GM18951 (cell line): Measurements from ENCODE around the gene PSD2.

ENCODE experiments used
- POLR2A ChIP-seq: IDR thresholded peaks from 4 replicates; pipeline ENCODE4 v1.6.1; 2011; ENCODE audit warnings: mild to moderate bottlenecking; ENCODE audit not compliant: insufficient read length, insufficient read depth; ENCODE audit errors: extremely low read depth
- in situ Hi-C: fragments of 300-500 bp; cut with MboI; formaldehyde crosslinking; loops from one replicate; pipeline ENCODE4 v1.12.0; 2022; ENCODE audit warnings: low sequenced_read_pairs, mixed read lengths, inconsistent platforms; ENCODE audit not compliant: unreplicated experiment

The PSD2 gene

DNA sequence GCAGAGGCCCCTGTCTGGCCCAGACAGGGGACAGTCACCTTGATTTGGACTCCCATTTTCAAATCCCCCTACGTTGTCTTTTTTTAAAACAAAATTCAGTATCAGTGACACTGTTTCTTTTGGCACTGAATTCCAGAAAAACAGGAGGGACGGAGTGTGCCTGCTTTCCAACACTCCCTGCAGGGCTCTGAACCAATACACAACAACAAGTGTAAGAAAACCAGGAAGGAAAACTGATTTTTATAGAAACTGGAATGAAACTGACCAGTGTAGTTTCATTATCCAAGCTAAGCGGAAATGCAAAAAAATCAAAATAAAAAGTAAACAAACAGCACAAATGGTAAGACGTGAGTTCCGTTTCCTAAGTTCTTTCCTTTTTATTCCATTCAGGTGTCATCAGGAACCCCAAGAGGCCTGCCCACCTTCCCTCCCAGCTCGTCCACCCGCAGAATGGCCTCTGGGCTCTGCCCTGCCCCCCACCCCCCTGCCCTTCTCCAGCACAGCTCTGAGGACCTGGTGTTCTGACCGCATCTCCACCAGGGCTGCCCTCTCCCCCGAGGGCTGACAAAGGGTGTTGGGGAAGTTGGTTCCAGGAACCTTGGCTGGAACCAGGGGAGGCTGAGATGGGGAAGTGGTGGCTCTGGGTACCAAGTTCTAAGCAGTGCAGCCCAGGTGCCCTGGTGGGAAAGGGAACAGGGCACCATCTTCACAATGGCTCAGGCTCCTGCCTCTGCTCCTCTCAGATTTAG, 73.6 kb downstream of the PSD2 start:
- TF ChIP-seq POLR2A, result no peak
- in situ Hi-C loops, result no loop called here

DNA sequence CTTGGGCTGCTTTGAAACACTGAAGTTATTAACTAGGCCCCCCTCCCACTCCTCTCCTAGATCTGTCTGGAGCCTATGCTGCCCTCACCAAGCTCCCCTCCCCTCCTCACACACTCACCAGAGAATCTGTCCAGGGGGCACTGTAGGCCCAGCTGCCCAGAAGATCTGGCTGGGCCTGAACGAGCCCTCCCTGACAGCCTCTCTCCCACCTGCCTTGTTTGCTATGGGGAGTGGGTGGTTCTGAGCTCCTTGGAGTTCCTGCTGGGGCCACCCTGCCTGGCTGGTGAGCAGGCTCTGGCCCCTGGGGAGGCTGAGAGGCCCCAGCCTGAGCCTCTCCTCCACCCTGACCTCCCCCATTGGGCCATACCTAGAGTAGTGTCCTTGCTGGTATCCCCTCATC, 75.1 kb downstream of the PSD2 start:
- no peak for TF ChIP-seq POLR2A

DNA sequence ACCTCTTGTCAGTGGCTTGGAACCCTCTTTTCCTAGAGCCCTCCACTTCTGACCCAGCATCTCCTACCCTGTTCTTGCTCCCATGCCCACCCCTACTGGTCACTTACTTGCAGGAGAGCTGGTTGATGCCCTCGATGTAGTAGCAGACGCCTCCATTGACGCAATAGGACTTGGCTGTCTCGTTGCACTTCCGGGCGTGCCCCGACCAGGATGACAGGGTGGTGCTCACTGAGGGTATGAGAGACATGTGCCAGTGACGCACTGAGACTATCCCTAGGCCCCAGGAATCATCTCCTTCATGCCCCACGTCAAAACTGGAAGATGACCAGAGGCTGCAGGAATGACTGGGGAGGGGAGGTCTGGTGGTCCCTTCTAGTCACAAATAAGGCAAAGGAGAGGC, 76.0 kb downstream of the PSD2 start:
- in situ Hi-C loops, result no loop called here
- no peak for TF ChIP-seq POLR2A

More for the DNA sequence above, 75.1 kb downstream of the PSD2 start:
- in situ Hi-C loops, result no loop called here

DNA sequence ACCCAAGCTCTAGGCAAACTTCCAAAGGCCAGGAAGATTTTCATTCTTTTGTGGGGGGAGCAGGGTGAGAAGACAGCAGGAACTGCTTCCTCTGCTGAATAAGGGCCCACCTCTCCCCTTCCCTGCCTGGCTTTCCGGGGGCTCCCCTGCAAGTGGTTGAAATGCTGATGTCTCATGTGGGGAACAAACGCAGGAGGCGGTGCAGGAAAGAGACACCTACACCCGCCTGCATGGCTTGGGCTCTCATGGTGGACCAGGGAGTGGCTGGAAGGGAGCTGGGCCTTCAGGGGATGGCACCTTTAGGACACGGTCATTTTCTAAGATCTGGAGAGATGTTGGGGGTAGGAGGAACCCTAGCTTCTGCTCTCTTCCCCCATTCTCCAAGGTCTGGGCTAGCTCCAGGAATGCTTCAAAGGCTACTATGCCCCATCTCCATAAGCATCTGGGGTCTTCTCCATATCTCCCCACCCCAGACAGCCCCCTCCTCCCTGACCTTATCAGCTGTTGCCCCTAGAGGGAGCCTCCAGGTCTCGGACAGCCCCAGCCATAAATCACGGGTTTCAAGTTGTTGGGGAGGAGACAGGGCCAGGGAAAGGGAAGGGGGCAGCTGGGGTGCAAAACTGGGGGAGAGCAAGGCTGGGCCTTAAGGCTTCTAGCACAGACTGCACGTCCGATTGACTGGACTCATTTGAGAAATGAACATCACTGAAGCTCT, 76.6 kb downstream of the PSD2 start:
- TF ChIP-seq POLR2A, result no peak
- in situ Hi-C loops, result no loop called here

DNA sequence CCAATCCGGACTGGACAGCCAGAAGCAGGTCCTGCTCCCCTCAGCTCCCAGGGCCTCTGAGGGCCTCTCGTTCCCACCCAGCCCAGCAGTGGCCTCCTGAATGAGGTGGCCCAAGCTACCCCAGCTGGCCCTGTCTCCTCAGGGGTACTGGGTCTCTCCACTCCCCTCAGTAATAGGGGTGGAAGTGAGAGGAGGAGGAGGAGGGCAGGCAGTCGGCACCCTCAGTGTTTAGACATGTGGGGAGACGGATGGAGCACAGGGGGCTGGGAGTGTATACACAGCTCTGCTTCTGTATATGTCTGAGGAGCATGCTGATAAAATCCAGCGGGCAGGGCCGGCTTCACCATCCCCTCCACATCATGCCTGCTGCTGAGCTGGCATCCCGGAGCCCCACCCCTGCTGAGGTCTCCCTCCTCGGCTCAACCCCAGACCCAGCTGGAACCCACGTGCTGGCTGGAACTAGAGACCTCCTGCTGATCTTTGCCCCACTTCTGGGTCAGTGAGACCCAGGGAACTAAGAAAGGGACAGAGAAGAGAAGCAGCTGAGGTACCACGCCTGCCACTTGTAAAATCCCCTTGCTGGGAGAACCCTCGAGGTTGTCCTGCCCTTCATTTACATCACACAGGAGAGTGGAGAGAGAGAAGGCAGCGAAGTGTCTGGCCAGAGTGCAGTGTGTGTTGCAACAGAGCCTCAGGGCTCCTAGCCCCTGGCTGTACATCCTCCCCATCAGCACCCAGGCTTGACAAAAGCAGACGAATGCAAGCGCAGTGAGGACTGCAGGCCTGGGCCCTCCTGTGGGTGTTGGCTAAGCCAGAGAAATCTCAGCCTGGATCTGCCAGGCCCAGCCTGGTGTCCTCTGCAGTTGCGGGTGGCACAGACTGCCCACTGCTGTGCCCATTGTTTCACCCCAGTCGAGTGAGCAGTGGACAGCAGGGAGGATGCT, 77.5 kb downstream of the PSD2 start:
- TF ChIP-seq POLR2A, result no peak
- in situ Hi-C loops, result no loop called here

DNA sequence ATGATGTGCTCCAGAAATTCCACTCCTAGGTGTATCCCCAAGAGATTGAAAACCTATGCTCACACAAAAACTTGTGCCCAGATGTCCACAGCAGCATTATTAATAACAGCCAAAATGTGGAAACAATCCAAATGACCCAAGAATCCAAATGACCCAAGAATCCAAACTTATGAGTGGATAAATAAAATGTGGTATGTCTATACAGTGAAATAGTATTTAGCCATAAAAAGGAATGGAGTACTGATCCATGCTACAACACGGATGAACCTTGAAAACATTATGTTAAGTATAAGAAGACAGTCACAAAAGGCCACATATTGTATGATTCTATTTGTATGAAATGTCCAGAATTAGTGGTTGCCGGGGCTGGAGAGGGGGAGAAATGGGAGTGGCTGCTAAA, 80.3 kb downstream of the PSD2 start:
- in situ Hi-C loops, result no loop called here

DNA sequence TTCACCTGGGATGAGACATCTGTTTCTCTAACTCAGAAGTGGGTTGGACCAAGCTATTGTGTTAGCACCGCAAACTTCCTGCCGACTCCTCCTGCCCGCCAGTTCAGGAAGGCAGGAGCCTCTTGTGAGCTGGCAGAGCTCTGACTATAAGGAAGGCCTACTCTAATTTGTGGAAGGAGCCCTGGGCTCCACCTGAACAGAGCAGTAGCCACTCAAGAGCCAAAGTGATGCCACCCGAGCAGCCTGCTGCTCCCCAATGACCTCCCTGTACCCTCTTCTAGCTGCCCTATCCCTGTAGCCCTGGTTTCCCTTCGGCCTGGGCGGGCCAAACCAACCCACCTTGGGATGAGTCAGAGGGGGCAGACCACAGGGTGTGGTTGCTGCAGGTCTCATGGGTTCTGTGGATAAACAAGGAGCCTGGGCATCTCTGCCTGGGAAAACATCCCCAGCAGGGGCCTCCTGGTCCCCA, 81.6 kb downstream of the PSD2 start:
- in situ Hi-C loops, result no loop called here
- no peak for TF ChIP-seq POLR2A

More for the DNA sequence above, 80.3 kb downstream of the PSD2 start:
- no peak for TF ChIP-seq POLR2A

DNA sequence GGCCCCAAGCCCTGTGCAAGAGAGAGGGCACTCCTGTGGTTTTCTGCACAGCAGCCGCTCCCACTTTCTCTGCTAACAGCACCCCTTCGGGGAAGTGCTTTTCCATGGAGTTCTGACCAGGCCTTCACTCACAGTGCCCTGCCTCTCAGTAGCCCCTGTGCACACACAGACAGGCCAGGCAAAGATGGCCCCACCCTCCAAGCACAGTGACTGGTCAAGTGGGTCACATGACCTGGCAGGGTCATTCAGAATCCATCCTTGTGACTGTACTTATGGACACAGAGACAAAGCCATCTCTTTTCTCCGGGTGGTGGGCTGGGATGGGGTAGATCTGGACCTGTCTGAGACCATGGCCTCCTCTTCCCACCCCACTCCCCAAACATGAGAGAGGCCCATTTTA, 82.5 kb downstream of the PSD2 start:
- in situ Hi-C loops, result no loop called here
- no peak for TF ChIP-seq POLR2A

DNA sequence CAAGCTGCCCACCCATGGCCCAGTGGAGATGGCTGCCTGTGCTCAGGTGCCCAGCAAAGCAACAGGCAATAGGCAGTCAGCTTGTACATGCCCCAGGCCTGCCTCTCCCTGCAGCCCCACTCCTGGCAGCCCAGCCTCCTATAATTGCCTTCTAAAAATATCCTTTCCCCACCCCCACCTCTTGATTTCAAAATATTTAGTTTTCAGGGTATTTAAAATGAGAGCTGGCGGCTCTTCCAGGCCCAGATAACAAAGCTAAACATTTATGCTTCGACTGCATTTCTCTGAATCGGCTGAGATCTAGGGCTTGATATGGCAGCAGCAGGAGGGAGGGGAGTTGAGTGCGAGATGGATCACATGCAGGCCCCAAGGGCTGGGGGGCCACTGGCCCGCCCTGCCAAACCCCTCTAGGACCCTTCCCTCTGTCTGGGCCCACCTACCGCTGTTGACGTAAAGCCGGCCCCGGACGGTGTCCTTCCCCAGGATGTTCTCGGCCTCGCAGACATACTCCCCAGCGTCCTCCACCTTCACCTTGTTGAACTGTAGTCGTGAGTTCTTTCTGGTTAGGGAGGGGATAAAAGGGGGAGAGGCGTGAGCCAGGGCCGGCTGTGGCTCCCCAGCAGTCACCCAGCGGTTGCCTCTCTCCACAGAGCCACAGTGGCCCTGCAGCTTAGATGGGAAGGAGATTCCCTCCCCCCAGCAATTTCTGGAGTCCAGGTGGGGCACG, 85.0 kb downstream of the PSD2 start:
- TF ChIP-seq POLR2A, result no peak
- in situ Hi-C loops, result no loop called here

DNA sequence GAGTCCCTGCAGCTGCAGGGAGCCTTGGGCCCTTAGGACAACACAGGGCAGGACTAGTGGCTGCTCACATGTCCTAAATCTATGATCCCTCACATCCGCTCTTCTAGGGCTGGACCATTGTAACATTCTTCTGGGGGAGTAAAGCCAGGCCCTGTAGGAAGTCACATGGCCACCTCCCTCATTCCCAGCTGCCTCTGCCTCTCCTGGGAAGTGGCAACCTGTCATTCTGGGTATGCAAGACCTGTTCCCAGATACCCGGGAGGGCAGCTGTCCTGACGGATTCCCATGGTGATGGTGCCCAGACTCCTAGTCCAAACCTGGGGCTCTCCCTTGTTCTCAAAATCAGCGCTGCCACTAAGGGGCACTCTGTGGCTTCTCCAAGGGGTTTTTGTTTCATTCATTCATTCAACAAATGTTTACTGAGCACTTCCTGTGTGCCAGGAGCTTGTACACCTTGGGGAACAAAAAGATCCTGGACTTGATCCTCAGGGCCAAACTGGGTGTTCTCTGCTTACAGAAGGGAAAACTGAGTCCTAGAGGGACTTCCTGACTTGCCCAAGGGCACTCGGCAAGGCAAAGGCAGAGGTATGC, 85.6 kb downstream of the PSD2 start:
- in situ Hi-C loops, result no loop called here
- no peak for TF ChIP-seq POLR2A

DNA sequence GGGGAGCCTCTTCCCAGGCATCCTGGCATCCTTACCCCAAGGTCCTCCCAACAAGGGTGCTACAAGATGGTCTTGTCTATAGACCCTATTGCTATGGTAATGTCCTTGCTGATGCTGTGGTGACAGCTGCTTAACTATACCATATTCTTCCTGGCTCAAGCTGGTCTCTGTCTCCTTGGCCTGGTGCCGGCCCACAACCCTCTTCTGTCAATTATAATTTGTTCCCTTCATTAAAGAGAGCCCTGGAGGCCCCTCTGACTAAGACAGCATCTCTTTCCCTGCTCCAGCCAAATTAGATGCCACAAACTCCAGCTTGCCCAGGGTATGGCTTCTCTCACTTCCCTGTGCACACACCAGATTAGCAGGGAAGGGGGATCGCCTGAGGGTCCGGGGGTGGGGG, 86.7 kb downstream of the PSD2 start:
- no peak for TF ChIP-seq POLR2A
- in situ Hi-C loops, result no loop called here

DNA sequence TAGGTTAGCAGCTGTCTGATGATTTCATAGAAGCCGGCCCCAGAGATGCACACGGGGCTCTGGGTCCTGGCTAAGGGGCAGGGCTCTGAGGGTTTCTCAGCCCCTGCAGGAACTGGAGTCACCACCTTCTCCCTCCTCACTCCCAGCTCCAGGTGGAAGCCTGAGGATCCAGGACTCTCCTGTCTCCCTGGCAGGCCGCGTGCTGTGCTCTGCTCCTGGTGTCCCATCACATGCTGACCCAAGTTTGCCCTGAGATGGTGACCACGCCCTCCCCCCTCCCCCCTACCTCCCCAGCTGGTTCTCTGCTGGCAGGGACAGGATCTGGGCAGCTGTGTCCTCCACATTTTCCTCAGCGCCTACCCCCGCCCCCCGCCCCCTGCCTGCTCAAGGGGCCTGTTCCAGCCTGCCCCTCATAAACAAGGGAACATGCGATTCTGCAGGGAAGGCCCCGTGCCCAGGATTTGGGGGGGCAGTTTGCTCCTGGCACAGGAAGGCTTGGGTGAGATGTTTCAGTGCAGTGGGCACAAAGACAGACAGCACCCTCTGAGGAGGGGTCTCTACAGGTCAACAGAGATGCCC, 87.4 kb downstream of the PSD2 start:
- in situ Hi-C loops, result no loop called here

More for the DNA sequence above, 87.4 kb downstream of the PSD2 start:
- no peak for TF ChIP-seq POLR2A
